Measurements from ENCODE around the gene EHBP1.

The EHBP1 gene

DNA sequence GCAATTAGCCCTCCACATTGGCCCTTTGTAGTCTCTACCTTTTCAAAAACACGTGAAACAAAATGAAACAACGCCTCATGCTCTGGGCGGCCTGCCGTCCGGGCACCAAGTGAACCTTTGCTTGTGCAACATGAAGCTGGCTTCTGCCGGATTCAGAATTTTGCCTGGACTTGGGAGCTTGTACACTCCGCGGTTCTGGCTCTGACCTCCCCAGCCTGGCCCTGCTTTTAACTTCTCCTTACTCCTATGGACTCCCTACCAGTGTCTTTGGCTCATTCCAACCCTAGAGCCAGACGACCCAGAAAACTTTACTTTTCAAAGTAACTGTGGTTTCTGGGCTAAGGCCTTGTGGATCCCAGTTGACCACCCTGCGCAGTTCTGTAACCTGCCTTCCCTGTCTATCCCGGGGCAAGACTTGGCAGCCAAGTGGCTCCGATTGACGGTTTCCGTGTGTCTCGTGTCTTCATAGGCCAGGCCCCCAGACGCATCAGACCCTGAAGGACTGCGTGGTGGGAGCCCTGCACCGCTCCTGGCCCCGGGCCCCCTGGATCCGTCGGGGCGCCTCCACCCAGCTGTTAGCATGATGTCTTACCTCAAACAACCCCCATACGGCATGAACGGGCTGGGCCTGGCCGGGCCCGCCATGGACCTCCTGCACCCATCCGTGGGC, 347.0 kb downstream of the EHBP1 start:
- DNase-seq (ENCODE audit: low read depth), result no peak

DNA sequence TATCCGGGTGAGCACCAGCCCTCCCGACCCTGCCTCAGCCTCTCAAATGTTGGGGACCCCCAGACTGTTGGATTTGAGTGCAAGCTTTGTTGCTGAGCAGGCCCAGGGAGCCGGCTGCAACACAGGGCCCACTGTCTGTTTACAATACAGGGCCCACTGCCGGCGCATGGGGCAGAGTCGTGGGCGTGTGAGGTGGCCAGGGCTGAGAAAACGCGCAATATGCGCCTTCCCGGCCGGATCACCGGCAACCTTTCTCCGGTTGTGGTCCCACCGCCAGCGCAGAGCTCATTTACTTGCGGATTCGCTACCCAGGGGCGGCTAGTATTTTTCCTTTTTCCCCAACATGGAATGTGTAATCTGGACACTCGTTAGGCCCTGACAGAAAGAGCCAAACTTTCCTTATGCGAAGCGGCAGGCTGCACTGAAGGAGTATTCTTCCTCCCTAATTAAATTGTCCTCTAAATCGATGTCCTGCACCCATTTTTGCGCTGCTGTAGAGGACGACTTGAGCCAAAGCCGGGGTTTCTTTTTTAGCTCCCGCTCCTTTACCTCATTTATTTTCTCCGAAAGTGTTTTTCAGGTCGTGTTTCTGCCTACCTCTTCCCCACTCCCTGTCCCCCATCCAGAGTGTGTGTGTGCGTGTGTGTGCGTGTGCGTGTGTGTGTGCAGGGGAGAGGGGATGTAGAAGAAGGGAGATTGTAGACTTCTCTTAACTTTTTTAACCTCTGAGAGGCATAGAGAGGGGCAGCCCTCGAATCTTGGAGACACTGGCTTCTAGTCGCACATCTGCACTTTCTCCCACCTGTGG, 347.8 kb downstream of the EHBP1 start:
- DNase-seq (ENCODE audit: low read depth), result no peak

DNA sequence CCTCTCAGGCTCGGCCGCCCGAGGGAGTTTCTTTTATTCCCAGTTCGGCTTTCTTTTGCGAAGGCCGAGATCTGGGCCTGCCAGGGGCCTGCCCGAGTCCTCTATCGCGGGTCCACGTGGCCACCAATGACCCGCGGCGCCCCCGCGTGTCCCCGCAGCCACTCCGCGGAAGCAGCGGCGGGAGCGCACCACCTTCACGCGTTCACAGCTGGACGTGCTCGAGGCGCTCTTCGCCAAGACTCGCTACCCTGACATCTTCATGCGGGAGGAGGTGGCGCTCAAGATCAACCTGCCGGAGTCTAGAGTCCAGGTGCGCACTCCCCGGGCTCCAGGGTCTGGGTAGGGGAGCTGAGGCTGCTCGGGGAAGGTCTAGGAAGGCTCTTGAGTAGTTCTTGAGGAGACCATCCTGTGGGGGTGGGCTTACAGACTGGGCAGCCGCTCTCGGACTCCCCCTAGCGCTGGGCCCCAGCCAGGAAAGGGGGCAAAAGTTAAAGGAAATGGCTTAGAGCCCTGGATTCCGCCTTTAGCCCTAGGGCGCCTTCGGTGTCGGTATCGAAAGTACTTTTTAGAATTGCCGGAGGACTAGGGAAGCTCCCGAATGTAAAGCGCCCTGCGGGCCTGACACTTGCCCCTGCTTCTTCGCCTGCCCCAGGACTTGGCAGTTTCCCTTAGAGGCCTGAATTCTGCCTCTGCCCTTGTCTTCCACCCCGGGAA, 348.5 kb downstream of the EHBP1 start:
- no peak for DNase-seq (ENCODE audit: low read depth)

DNA sequence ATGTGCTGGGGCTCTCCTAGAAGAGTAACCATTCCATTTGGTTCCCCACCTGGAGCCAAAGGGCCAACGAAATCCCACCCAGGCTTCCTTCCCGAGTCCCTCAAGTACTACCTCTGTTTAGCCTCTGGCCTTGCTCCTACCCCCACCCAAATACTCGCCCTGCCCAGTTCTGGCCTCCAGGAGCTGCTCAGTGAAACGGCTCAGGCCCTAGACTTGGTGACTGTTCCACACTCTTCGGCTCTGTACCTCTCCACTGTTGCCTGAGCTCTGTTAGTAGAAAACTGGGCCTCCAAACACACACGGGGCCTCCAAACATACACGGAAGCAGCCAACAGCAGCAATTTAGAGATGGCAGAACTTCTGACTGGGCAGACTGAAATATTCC, 349.3 kb downstream of the EHBP1 start:
- DNase-seq (ENCODE audit: low read depth), result no peak

DNA sequence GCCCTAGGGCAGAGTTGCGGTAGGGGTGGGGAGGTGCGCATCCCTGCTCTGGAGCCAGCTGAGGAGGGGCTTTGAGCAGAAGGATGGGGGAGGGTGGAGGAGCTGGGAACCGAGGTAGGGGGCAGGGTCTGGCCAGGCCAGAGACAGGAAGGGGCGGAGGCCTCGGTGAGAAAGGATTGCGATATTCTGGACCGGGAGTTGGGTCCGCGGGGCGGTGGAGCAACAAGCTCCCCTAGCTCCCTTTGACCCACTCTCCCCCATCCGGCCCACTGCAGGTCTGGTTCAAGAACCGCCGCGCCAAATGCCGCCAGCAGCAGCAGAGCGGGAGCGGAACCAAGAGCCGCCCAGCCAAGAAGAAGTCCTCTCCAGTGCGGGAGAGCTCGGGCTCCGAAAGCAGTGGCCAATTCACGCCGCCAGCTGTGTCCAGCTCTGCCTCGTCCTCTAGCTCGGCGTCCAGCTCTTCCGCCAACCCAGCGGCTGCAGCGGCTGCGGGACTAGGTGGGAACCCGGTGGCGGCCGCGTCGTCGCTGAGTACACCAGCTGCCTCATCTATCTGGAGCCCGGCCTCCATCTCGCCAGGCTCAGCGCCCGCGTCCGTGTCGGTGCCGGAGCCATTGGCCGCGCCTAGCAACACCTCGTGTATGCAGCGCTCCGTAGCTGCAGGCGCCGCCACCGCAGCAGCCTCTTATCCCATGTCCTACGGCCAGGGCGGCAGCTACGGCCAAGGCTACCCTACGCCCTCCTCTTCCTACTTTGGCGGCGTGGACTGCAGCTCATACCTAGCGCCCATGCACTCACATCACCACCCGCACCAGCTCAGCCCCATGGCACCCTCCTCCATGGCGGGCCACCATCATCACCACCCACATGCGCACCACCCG, 350.0 kb downstream of the EHBP1 start:
- no peak for DNase-seq (ENCODE audit: low read depth)

DNA sequence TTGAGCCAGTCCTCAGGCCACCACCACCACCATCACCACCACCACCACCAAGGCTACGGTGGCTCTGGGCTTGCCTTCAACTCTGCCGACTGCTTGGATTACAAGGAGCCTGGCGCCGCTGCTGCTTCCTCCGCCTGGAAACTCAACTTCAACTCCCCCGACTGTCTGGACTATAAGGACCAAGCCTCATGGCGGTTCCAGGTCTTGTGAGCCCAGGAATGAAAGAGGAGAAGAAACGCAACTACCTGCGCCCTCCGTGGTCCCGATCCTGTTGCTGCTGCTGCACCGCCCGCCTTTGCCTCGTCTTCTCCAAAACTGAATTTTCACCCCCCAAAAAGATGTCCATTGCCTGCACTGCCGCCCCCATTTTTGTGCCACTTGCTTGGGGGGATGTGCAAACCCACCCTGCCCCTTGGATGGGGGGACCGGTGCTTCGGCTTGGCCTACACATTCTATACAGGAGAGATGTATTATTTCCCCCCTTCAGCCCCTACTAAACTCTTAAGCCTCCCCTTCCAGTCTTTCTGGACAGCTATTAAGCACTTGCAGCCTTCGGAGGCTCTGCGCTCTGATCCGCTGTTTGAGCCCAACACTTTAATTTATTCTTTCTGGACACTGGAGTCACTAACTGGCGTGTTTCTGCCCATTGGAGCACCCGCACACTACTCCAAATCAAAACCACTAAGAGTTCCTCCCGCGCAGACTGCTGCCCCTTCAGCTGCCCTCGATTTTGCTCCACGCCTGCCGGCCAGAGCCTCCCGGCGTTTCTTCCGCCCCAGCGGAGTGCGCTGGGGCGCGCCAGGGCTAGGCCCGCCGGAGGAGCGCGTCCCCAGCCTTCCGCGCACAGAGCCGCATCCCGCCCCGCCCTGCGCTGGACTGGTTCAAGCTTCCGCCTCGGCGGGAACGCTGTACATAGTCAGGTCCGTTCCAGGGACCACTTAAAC, 350.9 kb downstream of the EHBP1 start:
- no peak for DNase-seq (ENCODE audit: low read depth)

DNA sequence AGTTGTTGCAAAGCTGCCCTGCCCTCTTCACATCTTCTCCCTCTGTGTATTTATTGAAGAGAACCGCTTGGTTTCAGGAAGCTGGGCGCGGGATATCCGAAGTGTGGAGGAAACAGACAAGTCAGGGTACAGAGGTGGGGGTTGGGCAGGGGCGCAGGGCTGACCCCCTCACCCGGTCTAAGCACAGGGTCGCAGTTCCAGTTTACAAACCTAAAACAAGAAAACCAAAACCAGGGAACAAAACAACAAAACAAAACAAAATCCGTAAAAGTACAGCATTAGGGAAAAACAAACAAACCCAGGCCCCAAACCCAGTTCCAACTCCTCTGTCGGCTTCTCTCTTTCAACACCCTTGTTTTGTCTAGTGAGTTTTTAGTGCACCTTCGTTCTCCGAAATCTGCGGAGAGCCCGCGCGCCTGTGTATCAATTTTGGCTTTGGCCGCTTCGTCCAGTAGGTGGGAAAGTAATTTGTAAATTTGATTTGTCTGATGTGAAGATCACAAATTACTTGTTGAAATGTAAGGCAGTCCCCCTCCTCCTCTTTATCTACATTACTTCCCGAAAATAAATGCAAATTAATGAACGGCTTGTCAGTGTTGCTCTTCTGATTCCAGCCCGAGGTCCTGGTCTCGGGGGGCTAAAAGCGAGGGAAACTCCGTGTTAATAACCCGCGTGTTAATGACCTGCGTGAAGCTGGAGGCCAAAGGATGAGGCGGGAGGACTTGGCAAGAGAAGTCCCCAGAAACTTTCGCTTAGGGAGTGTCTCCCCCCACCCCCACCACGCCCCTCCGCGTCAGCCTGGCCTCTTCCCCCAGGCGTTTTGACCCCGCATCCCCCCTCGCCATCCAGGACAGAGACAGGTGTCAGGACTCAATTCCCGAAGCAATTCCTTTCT, 352.0 kb downstream of the EHBP1 start:
- no peak for DNase-seq (ENCODE audit: low read depth)

DNA sequence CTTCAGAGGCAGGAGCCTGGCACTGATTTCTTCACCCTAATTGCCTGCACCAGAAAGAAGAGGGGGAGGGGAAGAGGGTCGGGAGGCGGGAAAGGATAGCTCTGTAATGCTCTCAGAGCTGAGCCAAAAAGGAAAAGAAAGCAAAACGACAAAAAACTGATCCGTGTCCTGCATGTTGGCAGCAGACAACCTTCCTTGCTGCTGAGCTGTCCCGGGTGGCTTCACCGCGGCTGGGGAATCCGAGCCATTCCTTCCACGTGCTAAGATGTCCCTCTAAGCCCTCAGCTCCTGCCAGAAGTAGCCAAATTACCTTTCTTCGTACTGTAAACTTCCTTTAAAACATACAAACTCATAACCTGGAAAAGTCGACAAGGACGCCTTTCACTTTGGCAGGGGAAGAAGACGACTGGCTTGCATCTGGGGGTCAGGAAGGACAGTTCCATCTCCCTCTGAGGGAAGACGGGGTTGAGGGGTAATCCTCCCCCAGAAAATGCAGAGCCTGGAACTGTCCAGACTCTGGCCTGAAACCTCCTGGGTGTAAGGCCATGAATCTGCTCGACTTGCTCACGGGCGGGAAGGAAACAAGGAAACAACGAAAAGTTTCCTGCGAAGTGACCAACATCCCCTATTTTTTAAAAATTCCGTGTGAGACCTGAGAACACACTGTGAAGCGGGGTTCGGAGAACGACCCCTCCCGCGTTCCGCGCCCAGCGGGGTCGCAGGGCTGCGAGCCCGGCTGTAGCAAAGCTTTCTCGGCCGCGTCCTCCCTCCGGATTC, 352.8 kb downstream of the EHBP1 start:
- no peak for DNase-seq (ENCODE audit: low read depth)

DNA sequence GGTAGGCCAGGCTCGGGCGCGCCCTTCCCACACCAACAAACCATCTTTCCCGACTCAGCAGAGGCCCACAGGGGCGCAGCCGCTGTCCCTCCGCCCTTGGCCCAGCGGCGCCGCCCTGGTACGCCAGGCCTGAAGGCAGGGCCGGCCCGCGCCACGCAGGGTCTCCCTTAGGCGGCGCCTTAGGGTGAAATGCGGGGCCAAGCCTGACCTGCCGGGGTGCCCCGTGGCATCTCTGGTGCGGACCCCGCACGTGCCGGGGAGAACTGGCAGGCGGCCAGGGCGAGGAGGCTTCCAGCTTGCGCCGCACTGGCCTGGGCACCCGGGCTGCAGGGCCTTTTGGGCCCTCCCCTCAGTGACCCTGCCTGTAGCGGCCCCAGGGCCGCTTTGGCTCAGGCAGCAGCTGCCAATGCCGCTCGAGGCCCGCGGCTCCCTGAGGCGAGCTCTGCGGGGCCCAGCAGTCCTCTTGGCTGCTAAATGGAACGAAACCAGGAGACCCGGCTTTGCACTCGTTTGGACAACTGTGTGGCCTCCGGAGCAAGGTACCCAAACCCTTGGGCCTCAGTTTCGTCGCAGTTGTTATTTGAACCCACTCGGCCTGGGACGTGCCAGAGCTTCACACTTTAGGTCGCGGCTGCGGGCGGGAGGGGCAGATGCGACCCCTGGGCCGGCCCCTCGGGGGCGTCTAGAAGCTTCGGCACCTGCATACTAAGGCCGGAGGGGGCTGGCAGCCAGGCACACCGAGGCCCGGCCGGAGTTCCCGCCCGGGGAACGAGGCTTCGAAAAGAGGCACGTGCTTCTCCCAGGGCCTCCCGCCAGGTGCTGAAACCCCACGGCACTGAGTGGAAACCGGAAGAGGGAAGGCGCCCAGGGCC, 353.6 kb downstream of the EHBP1 start:
- DNase-seq (ENCODE audit: low read depth), result no peak

DNA sequence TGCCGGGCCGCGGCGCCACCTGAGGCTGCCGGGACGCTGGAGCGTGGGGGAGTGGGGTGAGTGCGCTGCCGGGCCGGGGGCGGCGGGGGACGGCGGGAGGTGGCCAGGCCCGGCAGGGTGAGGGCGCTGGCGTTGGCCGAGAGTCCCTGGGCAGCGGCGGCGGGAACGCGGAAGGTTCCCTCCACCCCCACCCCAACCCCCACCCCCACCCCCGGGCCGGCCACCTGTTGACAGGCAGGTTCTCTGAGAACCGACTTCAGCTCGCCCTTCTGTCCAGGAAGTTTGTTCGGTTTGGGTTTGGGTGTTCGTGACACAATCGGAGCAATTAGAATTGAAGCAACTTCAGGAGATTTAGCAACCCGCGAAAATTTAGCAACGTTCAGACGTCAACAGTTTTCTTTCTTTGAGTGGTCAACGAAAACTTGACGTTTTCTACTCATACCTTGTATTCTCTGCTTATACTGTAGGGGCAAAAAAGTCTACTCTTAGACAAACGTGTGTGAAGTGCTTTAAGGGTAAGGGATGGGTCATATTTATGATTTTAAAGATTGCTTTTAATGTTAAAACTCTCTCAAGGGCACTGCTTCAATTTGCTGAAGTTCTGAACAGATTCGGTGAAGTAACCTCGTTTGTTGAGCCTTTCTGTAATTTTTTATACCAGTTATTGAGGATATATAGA, 354.4 kb downstream of the EHBP1 start:
- DNase-seq (ENCODE audit: low read depth), result no peak

DNA sequence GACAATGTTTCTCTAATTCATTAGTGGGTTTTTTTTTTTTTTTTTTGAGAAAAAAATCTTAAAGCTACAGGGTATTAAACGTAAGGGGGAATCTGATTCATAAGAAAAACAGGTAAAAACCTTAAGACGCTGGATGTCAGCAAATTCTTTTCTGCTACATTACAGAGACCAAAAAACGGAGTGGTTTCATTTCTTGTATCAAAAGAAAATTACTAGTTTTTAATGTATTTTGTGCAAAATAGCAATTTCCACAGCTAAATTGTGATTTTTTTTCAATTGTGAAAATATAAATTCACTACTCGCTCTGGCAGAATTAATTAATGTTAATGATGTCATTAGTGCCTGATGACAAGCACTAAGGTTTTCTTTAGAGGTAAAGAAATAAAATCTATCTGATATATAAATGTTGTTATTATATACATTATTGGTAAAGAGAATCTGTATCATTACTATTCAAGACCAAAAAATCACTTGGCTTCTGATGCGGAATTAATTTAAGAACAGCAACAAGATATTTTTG, 355.0 kb downstream of the EHBP1 start:
- DNase-seq (ENCODE audit: low read depth), result no peak

DNA sequence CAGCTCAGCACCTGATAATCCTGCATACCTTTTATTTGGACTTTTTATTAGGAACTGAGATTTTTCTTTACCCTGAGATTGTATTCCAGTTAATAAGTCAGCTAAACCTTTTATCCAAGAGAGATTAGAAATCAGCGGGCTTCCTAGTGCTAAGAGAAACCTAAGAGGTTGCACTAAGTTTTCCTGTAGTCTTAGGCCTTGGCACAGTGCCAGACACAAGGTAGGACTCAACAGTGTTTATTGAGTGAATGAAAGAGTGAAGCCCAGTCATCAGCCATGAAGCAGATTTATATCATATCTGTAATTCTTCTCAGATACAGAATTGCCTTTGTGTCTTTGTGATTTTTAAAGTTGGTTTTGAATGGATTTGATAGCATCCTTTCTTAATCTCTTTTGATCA, 358.7 kb downstream of the EHBP1 start:
- DNase-seq (ENCODE audit: low read depth), result no peak

DNA sequence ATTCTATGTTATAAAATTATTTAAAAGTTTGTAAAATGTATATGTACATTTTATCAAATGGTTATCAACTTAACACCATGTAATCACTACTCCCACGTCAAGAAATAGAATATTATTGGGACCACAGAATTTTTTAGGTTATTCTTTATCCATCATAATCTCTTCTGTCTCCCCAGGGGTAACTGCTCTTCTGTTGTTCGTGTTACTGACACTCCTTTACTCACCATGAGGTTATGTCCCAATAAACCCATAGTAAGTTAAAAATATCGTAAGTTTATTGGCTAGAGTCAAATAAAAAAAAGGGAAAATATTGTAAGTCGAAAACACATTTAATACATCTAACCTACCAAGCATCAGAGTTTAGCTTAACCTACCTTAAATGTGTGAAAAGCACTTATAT, 359.1 kb downstream of the EHBP1 start:
- DNase-seq (ENCODE audit: low read depth), result no peak

DNA sequence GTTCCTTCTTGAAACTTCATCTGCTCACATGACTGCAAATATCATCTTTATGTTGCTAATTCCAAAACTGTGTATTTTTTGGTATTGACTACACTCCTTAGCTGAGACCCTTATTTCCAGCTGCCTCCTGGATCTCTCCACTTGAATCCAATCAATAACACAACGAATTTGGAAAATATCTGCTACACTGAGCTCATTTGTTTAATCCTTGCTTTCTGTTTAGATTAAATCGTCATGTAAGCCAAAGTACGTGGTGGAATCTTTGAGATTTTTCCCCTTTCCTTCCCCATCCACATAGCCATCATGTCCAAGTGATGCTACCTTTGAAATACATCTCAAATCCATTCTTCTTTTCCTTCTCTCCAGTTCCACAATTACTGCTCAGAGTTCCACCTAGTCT, 360.8 kb downstream of the EHBP1 start:
- no peak for DNase-seq (ENCODE audit: low read depth)

DNA sequence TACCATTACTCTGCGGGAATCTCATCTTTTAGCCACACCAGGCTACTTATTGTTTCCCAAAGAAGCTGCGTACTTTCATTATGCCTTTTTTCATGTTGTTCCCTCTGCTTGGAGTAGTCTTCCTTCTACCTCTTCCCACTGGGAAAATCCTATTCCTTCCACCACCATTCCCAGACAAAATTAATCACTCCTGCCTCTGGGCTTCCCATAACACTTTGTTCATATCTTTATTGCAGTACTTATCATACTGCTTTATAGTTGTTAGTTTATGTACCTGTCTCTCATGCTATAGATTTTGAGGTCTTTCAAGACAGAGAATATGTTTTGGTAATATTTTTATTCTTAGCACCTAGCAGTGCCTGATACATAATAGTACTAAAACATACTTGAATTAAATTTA, 361.3 kb downstream of the EHBP1 start:
- no peak for DNase-seq (ENCODE audit: low read depth)

DNA sequence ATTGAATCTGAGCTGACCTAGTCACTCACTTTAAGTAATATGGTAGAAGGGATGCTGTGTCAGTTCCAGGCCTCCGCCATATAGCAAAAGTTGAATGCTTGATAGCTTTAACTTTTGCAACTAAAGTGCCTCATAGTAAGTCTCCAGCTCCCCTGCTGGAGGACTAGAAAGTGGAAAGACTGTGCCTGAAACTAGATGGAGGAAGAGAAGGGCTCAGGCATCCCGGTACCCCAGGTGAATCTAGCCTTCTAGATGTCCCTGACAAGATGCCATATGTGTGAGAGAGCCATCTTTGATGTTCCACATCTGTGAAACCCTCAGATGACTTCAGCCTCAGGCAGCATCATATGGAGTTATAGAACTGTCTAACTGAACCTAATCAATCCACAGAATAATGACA, 366.2 kb downstream of the EHBP1 start:
- DNase-seq (ENCODE audit: low read depth), result no peak

DNA sequence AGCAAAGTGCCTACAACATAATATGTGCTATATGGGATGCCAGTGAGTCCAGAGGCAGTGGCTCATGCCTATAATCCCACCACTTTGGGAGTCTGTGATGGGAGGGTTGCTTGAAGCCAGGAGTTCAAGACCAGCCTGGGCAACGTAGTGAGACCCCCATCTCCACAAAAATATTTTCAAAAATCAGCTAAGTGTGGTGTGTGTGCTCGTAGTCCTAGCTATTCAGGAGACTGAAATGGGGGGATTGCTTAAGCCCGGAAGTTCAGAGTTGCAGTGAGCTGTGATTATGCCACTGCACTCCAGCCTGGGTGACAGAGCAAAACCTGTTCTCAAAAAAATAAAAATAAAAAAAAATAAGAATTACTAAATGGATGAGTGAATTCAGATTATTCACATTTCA, 368.5 kb downstream of the EHBP1 start:
- no peak for DNase-seq (ENCODE audit: low read depth)
